Hepatocyte (in vitro differentiated cells): ENCODE results near the gene LDB2. TPM values are rescaled to one million over a fixed set of nuclear protein-coding genes. Genes with fewer than 3 reads are reported as not detected.
A peak's percentile ranks its signal among the peaks of the same experiment; 100 is the strongest.

Source experiments
- DNase-seq: peaks from one replicate; pipeline ENCODE4 v3.0.0-alpha.2; 2016; ENCODE audit warnings: low spot score
- H2AFZ ChIP-seq: fragments of 200-600 bp; sonication (generic); 2 replicates; pipeline ENCODE4 v1.6.0; 2016; ENCODE audit warnings: antibody characterized with exemption, mild to moderate bottlenecking
- H3K27ac ChIP-seq: fragments of 200-600 bp; sonication (generic); 2 replicates; pipeline ENCODE4 v1.5.1; 2016; ENCODE audit warnings: mild to moderate bottlenecking
- H3K27me3 ChIP-seq: fragments of 200-600 bp; sonication (generic); 2 replicates; pipeline ENCODE4 v1.6.1; 2016
- H3K36me3 ChIP-seq: fragments of 200-600 bp; sonication (generic); replicated peaks from 2 replicates; pipeline ENCODE4 v1.5.1; 2016; ENCODE audit warnings: low read depth; ENCODE audit not compliant: insufficient read depth
- H3K4me1 ChIP-seq: fragments of 200-600 bp; sonication (generic); 2 replicates; pipeline ENCODE4 v1.5.1; 2016; ENCODE audit warnings: mild to moderate bottlenecking, moderate library complexity; ENCODE audit not compliant: insufficient read depth
- H3K4me2 ChIP-seq: fragments of 200-600 bp; sonication (generic); 2 replicates; pipeline ENCODE4 v1.6.0; 2016
- H3K4me3 ChIP-seq: fragments of 200-600 bp; sonication (generic); 2 replicates; pipeline ENCODE4 v1.5.1; 2016; ENCODE audit warnings: mild to moderate bottlenecking
- H3K79me2 ChIP-seq: fragments of 200-600 bp; sonication (generic); 2 replicates; pipeline ENCODE4 v1.6.0; 2017; ENCODE audit warnings: mild to moderate bottlenecking
- H3K9me2 ChIP-seq: fragments of 200-600 bp; sonication (generic); replicated peaks from 2 replicates; pipeline ENCODE4 v1.6.0; 2017; ENCODE audit warnings: mild to moderate bottlenecking; ENCODE audit not compliant: insufficient read depth
- H3K9me3 ChIP-seq: fragments of 200-600 bp; sonication (generic); 2 replicates; pipeline ENCODE4 v1.5.1; 2016; ENCODE audit warnings: low read depth, mild to moderate bottlenecking
- H4K20me1 ChIP-seq: fragments of 200-600 bp; sonication (generic); 2 replicates; pipeline ENCODE4 v1.6.0; 2016; ENCODE audit warnings: mild to moderate bottlenecking; ENCODE audit not compliant: insufficient read depth, poor library complexity, severe bottlenecking
- CTCF ChIP-seq: fragments of 200-600 bp; sonication (generic); IDR thresholded peaks from 2 replicates; pipeline ENCODE4 v1.5.1; 2016; ENCODE audit warnings: antibody characterized with exemption, mild to moderate bottlenecking; ENCODE audit not compliant: poor library complexity
- EZH2 ChIP-seq: fragments of 200-600 bp; sonication (generic); IDR thresholded peaks from 2 replicates; pipeline ENCODE4 v1.6.1; 2016; ENCODE audit warnings: antibody characterized with exemption, mild to moderate bottlenecking, borderline replicate concordance
- EZH2phosphoT487 ChIP-seq: fragments of 200-600 bp; sonication (generic); IDR thresholded peaks from one replicate; pipeline ENCODE4 v1.6.1; 2018; ENCODE audit warnings: antibody characterized with exemption, mild to moderate bottlenecking, low read depth, moderate library complexity; ENCODE audit not compliant: unreplicated experiment, severe bottlenecking
- WGBS: methylation state at CpG from one replicate; pipeline ENCODE4 v1.1.6; 2016; ENCODE audit warnings: low lambda C conversion rate; ENCODE audit errors: missing lambda C conversion rate; 5-methylcytosine and 5-hydroxymethylcytosine counted together
- polyA plus RNA-seq: library from polyadenylated mRNA; unstranded; fragments of >200 nt; fragmentation: Nextera tagmentation; extraction: Ambion mirVana; gene quantifications from 2 replicates; pipeline ENCODE4 v1.2.1, GENCODE V29; 2016
- total RNA-seq: library from RNA; depleted of rRNA; stranded (reverse); fragments of >200 nt; gene quantifications from 2 replicates; pipeline ENCODE4 v1.2.3, GENCODE V29; 2014

The LDB2 gene
- total and polyA plus RNA-seq, 2 experiments from 2014 or later = 8.7 to 20.3 TPM

DNA sequence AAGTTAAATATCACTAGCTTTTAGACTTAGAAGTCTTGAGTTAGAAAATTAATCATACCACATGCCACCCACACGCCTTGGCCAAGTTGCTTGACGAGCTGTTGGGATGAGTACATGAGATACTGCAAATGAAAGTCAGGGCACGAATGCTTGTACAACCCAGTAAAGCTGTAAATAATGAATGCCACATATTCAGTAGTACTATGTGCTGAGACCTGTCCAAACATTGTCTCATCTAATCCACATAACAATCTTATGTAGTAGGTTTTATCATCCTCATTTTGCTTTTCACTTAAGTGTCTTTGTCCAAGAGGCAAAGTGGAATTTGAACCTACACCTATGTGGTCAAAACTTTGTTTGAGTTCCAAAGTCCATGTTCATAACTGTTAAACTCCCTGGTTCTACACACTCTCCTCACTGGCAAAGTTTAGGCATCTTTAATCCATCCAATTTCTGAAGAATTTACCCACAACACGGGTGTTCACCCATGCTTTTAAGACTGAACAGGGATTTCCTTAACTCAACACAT, 74.1 kb downstream of the LDB2 start:
- peaks cover 4% of the 10 kb centered on the region for H3K4me1 ChIP-seq
- no peaks in the 10 kb centered on the region for H3K79me2 ChIP-seq
- no peaks in the 10 kb centered on the region for H3K27me3 ChIP-seq
- no peak for TF ChIP-seq CTCF
- no peak for TF ChIP-seq EZH2phosphoT487
- TF ChIP-seq EZH2 = no peak
- no peak overlapping the region for H2AFZ ChIP-seq
- H3K27ac ChIP-seq = no peak overlapping the region
- 76% methylated on average over 4 of the region's 4 CpGs for WGBS
- H3K4me2 ChIP-seq = peak overlapping the region; percentile 16
- H3K4me3 ChIP-seq = no peak overlapping the region
- no peaks in the 10 kb centered on the region for H3K9me3 ChIP-seq
- no peak for DNase-seq
- no peaks in the 10 kb centered on the region for H4K20me1 ChIP-seq
- no peaks in the 10 kb centered on the region for H3K36me3 ChIP-seq
- H3K9me2 ChIP-seq = no peaks in the 10 kb centered on the region

DNA sequence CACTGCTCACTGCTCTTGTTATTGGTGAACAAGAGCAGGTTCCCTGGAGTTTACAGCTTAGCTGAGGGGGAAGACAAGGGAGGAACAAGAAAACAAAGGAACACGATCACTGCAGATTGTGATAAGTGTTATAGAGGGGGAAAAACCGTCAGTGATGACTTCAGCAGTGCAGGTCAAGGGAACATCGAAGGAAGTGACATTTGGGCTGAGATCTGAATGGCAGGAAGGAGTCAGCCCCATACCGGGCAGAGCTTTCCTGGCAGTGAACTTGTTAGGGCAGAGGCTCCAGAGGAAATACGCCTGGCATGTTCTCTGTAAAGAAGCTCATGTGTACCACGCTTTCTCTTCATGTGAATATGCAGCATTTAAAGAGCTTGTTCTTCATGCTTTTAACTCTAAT, 78.1 kb downstream of the LDB2 start:
- Histone ChIP-seq H2AFZ (no peak overlapping the region), H3K27ac (no peak overlapping the region), H4K20me1 (no peaks in the 10 kb centered on the region), H3K4me2 (no peak overlapping the region), H3K36me3 (no peaks in the 10 kb centered on the region), H3K9me3 (no peaks in the 10 kb centered on the region), H3K27me3 (no peaks in the 10 kb centered on the region), H3K4me3 (no peak overlapping the region), H3K9me2 (no peaks in the 10 kb centered on the region), H3K4me1 (peaks cover 4% of the 10 kb centered on the region), H3K79me2 (no peaks in the 10 kb centered on the region)
- no peak for TF ChIP-seq CTCF
- TF ChIP-seq EZH2 = no peak
- no peak for TF ChIP-seq EZH2phosphoT487
- 57% methylated on average over 6 of the region's 6 CpGs for WGBS
- no peak for DNase-seq

- H3K4me3 ChIP-seq = no peak overlapping the region
- no peak overlapping the region for H3K4me2 ChIP-seq
- no peak overlapping the region for H3K27ac ChIP-seq
- no peaks in the 10 kb centered on the region for H4K20me1 ChIP-seq
- WGBS = 90% methylated on average over 3 of the region's 3 CpGs
- no peak overlapping the region for H2AFZ ChIP-seq
- peaks cover 4% of the 10 kb centered on the region for H3K4me1 ChIP-seq
- no peak for TF ChIP-seq CTCF
- TF ChIP-seq EZH2 = no peak
- TF ChIP-seq EZH2phosphoT487 = no peak
- no peaks in the 10 kb centered on the region for H3K27me3 ChIP-seq
- no peaks in the 10 kb centered on the region for H3K9me2 ChIP-seq
- DNase-seq = no peak
- H3K79me2 ChIP-seq = no peaks in the 10 kb centered on the region
- H3K9me3 ChIP-seq = no peaks in the 10 kb centered on the region
- no peaks in the 10 kb centered on the region for H3K36me3 ChIP-seq
These were observed 78.8 kb downstream of the LDB2 start for GRCh38 chr4:16819652-16820051.

DNA sequence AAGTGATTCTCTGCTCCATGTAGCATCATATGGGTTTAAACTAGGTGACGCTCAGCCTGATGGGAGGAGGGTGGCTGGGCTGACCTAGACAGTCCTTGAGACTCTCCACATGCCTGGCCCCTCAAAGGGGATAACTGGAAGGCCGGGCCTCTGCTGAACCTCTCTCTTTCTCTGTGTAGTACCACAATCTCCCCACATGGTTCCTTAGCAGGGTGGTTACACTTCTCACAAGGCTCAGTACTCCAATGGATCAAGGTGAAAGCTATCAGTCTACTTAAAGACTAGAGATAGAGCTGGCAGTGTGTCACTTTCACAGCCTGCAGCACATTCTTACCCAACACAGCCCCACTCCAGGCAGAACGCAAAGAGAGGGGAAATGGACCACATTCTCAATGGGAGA, 80.4 kb downstream of the LDB2 start:
- WGBS = 76% methylated on average over 3 of the region's 3 CpGs
- no peak overlapping the region for H3K27ac ChIP-seq
- H3K9me3 ChIP-seq = no peaks in the 10 kb centered on the region
- H3K4me3 ChIP-seq = no peak overlapping the region
- H3K27me3 ChIP-seq = no peaks in the 10 kb centered on the region
- no peaks in the 10 kb centered on the region for H3K79me2 ChIP-seq
- no peaks in the 10 kb centered on the region for H4K20me1 ChIP-seq
- H2AFZ ChIP-seq = no peak overlapping the region
- H3K9me2 ChIP-seq = no peaks in the 10 kb centered on the region
- no peak for DNase-seq
- no peaks in the 10 kb centered on the region for H3K36me3 ChIP-seq
- H3K4me1 ChIP-seq = no peaks in the 10 kb centered on the region
- H3K4me2 ChIP-seq = no peak overlapping the region
- no peak for TF ChIP-seq EZH2
- no peak for TF ChIP-seq CTCF
- TF ChIP-seq EZH2phosphoT487 = no peak
